Measurements from ENCODE around the gene QDPR. TPM values are rescaled to one million over a fixed set of nuclear protein-coding genes. Genes with fewer than 3 reads are reported as not detected.

The QDPR gene
- total RNA-seq, 2 experiments from 2014 or later = 20.4 to 21.2 TPM

- POLR2A ChIA-PET = no interaction called here
- Mint-ChIP-seq H3K36me3 (no peaks in the 10 kb centered on the region), H3K9me3 (no peaks in the 10 kb centered on the region), H3K27ac (no peak overlapping the region), H3K27me3 (peaks cover 21% of the 10 kb centered on the region), H3K4me3 (no peak overlapping the region), H3K4me1 (peaks cover 7% of the 10 kb centered on the region)
- no peak for ATAC-seq (ENCODE audit: low read depth)
- no peak for DNase-seq
These were observed 5.1 kb upstream of the QDPR start for GRCh38 chr4:17516980-17517379.

GRCh38 chr4:17515445-17516407 is 3.8 kb upstream of the QDPR start:
- POLR2A ChIA-PET = no interaction called here
- peaks cover 12% of the 10 kb centered on the region for H3K4me1 Mint-ChIP-seq
- DNase-seq (no peak), ATAC-seq (ENCODE audit: low read depth) (no peak)
- H3K27me3 Mint-ChIP-seq = peaks cover 15% of the 10 kb centered on the region
- H3K36me3 Mint-ChIP-seq = peaks cover 2% of the 10 kb centered on the region
- no peaks in the 10 kb centered on the region for H3K9me3 Mint-ChIP-seq
- no peak overlapping the region for H3K4me3 Mint-ChIP-seq
- no peak overlapping the region for H3K27ac Mint-ChIP-seq

GRCh38 chr4:17514865-17515264 is 3.0 kb upstream of the QDPR start, which contains the start of gene CLRN2:
Gene CLRN2, plus strand, starts transcription at chr4:17515165. Its CDS starts 102 bp downstream, at chr4:17515267.
- POLR2A ChIA-PET = no interaction called here
- no peak within 1 kb of the TSS for H3K27ac Mint-ChIP-seq
- H3K27me3 Mint-ChIP-seq = peaks cover 12% of the 10 kb centered on the region
- no peak within 1 kb of the TSS for H3K4me3 Mint-ChIP-seq
- no peak for DNase-seq
- H3K9me3 Mint-ChIP-seq = no peaks in the 10 kb centered on the region
- H3K36me3 Mint-ChIP-seq = peaks cover 4% of the 10 kb centered on the region
- peaks cover 20% of the 10 kb centered on the region for H3K4me1 Mint-ChIP-seq
- no peak for ATAC-seq (ENCODE audit: low read depth)

GRCh38 chr4:17512973-17513665 is 1.2 kb upstream of the QDPR start:
- Mint-ChIP-seq H3K9me3 (no peaks in the 10 kb centered on the region), H3K27me3 (peaks cover 10% of the 10 kb centered on the region), H3K4me1 (peaks cover 25% of the 10 kb centered on the region), H3K36me3 (peaks cover 14% of the 10 kb centered on the region), H3K27ac (no peak overlapping the region), H3K4me3 (peak overlapping the region; percentile 50)
- DNase-seq (no peak), ATAC-seq (ENCODE audit: low read depth) (no peak)
- POLR2A ChIA-PET = no interaction called here

GRCh38 chr4:17511509-17511949 is 361 bp downstream of the QDPR start:
- peaks cover 3% of the 10 kb centered on the region for H3K27me3 Mint-ChIP-seq
- POLR2A ChIA-PET = no interaction called here
- ATAC-seq (ENCODE audit: low read depth) (peak; percentile 69), DNase-seq (peak; percentile 70)
- peaks cover 25% of the 10 kb centered on the region for H3K4me1 Mint-ChIP-seq
- H3K4me3 Mint-ChIP-seq = peak overlapping the region; percentile 99
- peaks cover 16% of the 10 kb centered on the region for H3K36me3 Mint-ChIP-seq
- H3K9me3 Mint-ChIP-seq = no peaks in the 10 kb centered on the region
- H3K27ac Mint-ChIP-seq = peak overlapping the region; percentile 94

DNA sequence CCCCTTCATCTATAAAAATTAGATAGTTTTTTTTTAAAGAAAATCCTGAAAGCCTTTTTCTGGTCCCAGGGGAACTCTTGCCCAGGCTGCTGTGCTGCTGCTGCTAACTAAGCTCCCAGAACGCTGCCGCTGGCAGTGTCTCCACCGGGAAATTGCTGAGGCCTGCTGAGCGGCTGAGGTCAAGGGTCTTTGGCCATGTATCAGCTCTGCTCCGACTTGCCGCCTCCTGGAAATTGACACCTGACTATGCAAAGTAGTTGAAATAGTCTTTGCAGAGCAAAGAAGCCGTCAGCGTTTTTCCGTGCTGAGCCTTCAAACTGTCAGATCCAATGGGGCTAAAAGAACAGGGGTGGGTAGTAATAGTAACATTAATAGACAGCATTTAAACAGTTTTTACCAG is 839 bp downstream of the QDPR start:
- H3K36me3 Mint-ChIP-seq = peaks cover 16% of the 10 kb centered on the region
- H3K9me3 Mint-ChIP-seq = no peaks in the 10 kb centered on the region
- peak overlapping the region; percentile 99 for H3K4me3 Mint-ChIP-seq
- peaks cover 3% of the 10 kb centered on the region for H3K27me3 Mint-ChIP-seq
- H3K4me1 Mint-ChIP-seq = peaks cover 25% of the 10 kb centered on the region
- POLR2A ChIA-PET = no interaction called here
- DNase-seq = no peak
- ATAC-seq (ENCODE audit: low read depth) = no peak
- H3K27ac Mint-ChIP-seq = no peak overlapping the region

DNA sequence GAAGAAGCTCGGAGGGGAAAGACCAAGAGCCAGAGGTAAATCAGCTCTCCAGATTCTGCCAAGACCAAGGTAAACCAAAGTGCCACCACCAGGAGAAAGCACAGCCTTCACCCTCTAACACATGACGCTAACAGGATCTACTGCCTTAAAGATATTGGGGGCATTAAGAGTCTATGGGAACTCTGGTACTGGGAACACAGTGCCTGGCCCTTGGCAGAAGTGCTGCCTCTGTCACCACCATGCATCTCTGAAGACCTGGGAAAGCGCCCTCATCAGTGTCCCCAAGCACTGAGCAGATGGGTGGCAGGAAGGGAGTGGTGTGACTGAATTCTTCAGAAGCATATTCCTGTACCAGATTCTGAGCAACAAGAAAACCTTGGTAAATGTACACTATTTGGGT is 1.3 kb downstream of the QDPR start:
- Mint-ChIP-seq H3K9me3 (no peaks in the 10 kb centered on the region), H3K36me3 (peaks cover 18% of the 10 kb centered on the region), H3K27ac (no peak overlapping the region), H3K27me3 (peaks cover 3% of the 10 kb centered on the region), H3K4me3 (peak overlapping the region; percentile 99), H3K4me1 (peaks cover 25% of the 10 kb centered on the region)
- POLR2A ChIA-PET = no interaction called here
- DNase-seq = no peak
- no peak for ATAC-seq (ENCODE audit: low read depth)

DNA sequence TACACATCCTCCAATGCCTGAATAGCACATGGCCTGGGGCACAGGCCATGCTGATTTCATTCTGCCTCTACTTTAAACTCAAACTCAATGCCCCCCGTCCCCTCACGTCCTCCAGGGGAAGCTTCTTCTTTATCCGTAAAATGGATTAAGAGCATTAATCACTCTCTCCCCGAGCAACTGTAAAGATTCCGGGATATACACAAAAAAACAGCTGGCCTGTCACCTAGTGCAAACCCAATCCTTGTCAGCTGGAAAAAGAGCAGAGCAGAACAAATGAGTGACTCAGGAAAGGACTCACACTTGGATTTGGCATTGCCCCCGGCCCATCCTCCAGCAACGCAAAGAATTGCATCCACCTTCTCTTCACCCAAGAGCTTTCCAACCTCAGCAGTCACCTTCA is 7.8 kb downstream of the QDPR start:
- Mint-ChIP-seq H3K4me3 (no peak overlapping the region), H3K27ac (no peak overlapping the region), H3K9me3 (no peaks in the 10 kb centered on the region), H3K4me1 (peaks cover 15% of the 10 kb centered on the region), H3K27me3 (no peaks in the 10 kb centered on the region), H3K36me3 (peaks cover 34% of the 10 kb centered on the region)
- DNase-seq = no peak
- no peak for ATAC-seq (ENCODE audit: low read depth)
- POLR2A ChIA-PET = no interaction called here

DNA sequence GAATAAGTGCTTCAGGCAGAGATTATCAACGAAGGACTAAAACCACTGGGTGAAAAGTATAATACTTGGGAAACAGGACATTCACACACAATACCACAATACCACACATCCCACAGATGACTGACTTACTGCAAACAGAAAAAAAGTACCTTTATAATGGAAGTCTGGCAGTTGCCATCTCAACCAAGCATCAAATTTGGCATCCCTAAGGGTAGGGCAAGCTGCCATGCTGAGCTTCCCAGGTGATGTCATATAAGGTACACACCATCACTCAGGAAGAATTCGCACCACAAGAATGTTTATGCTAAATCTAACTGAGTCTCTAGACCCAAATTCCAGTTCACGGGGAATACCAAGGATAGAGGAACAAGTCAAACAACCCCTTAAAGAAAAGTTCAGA is 9.1 kb downstream of the QDPR start:
- POLR2A ChIA-PET = no interaction called here

DNA sequence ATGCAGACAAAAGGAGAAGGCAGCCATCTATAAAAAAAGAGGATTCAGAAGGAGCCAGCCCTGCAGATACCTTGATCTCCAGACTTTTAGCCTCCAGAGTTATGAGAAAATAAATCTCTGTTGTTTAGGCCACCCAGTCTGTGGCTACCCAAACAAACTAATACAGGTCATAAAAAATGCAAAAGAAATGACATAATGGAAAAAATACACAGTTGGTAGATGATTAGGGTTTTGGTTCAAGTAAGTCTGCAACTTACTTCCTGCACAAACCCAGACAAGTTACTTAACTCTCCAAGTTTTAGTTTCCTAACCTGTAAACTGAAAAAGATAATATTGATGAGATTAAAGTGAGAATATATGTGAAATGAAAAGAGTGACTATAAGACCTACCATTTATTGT is 11.3 kb downstream of the QDPR start:
- H3K9me3 Mint-ChIP-seq = no peaks in the 10 kb centered on the region
- DNase-seq = no peak
- H3K27ac Mint-ChIP-seq = no peak overlapping the region
- H3K27me3 Mint-ChIP-seq = no peaks in the 10 kb centered on the region
- no peak overlapping the region for H3K4me3 Mint-ChIP-seq
- POLR2A ChIA-PET = no interaction called here
- ATAC-seq (ENCODE audit: low read depth) = no peak
- peaks cover 27% of the 10 kb centered on the region for H3K36me3 Mint-ChIP-seq
- peaks cover 14% of the 10 kb centered on the region for H3K4me1 Mint-ChIP-seq

More for the DNA sequence above, 9.1 kb downstream of the QDPR start:
- H3K27me3 Mint-ChIP-seq = no peaks in the 10 kb centered on the region
- H3K4me1 Mint-ChIP-seq = peaks cover 14% of the 10 kb centered on the region
- H3K27ac Mint-ChIP-seq = no peak overlapping the region
- ATAC-seq (ENCODE audit: low read depth) (no peak), DNase-seq (no peak)
- no peaks in the 10 kb centered on the region for H3K9me3 Mint-ChIP-seq
- peaks cover 31% of the 10 kb centered on the region for H3K36me3 Mint-ChIP-seq
- no peak overlapping the region for H3K4me3 Mint-ChIP-seq

DNA sequence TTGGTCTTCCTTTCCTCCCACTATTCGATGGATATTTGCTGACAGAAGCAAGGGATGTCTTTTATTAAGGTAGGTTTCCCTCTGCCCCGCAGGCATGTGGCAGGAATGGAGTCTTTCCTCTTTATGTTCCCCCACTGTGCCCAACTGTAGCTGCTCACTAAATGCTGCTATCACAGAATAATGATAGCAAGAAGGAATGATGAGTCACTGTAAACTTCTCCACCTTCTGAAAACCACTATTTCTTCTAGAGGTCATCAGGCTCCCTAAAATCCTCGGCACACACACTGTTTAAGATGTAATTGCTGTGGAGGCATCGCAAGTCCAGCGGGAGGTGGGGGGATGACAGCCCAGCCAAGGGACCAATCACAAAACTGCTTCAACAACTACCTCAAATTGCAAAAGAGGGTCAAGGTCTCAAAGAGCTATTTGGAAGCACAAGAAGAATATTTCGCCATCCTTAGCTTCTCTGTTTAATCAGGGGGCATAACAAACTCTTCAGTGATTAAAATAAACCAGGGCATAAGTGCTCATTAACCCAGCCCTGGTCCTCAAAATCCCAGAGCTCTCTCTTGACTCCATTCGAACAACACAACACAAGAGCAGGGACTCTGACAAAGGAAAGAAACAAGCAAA is 13.9 kb downstream of the QDPR start:
- no peak for ATAC-seq (ENCODE audit: low read depth)
- Mint-ChIP-seq H3K27ac (no peak overlapping the region), H3K27me3 (no peaks in the 10 kb centered on the region), H3K9me3 (no peaks in the 10 kb centered on the region), H3K36me3 (peaks cover 16% of the 10 kb centered on the region), H3K4me3 (no peak overlapping the region), H3K4me1 (peaks cover 13% of the 10 kb centered on the region)
- no peak for DNase-seq
- POLR2A ChIA-PET = no interaction called here

GRCh38 chr4:17494258-17495190 is 17.4 kb downstream of the QDPR start:
- no peak for ATAC-seq (ENCODE audit: low read depth)
- POLR2A ChIA-PET = no interaction called here
- Mint-ChIP-seq H3K4me3 (no peak overlapping the region), H3K27ac (no peak overlapping the region), H3K36me3 (peaks cover 6% of the 10 kb centered on the region), H3K4me1 (peaks cover 4% of the 10 kb centered on the region), H3K9me3 (no peaks in the 10 kb centered on the region), H3K27me3 (no peaks in the 10 kb centered on the region)
- DNase-seq = no peak

- POLR2A ChIA-PET = no interaction called here
- ATAC-seq (ENCODE audit: low read depth) = no peak
- H3K4me1 Mint-ChIP-seq = peaks cover 4% of the 10 kb centered on the region
These were observed 18.3 kb downstream of the QDPR start for GRCh38 chr4:17493619-17494018.

More at GRCh38 chr4:17493619-17494018, 18.3 kb downstream of the QDPR start:
- no peaks in the 10 kb centered on the region for H3K27me3 Mint-ChIP-seq
- DNase-seq = no peak
- peaks cover 10% of the 10 kb centered on the region for H3K36me3 Mint-ChIP-seq
- no peak overlapping the region for H3K4me3 Mint-ChIP-seq
- no peaks in the 10 kb centered on the region for H3K9me3 Mint-ChIP-seq
- no peak overlapping the region for H3K27ac Mint-ChIP-seq
